GM23338 (cell line): ENCODE data around the gene STX4. TPM values are rescaled to one million over a fixed set of nuclear protein-coding genes. Genes with fewer than 3 reads are reported as not detected.

Experiments
- ATAC-seq: fragments of 200-7000 bp; cut with Tn5 transposase; 3 replicates; pipeline ENCODE4 v1.9.1; 2020
- DNase-seq: peaks from one replicate; pipeline ENCODE4 v3.0.0-alpha.2; 2015; ENCODE audit warnings: low spot score
- H2AFZ ChIP-seq: fragments of 200-600 bp; sonication (generic); 2 replicates; pipeline ENCODE4 v1.8.0; 2016; ENCODE audit warnings: antibody characterized with exemption, mild to moderate bottlenecking, moderate library complexity
- H3F3A ChIP-seq: fragments of 200-600 bp; sonication (generic); replicated peaks from 2 replicates; pipeline ENCODE4 v1.8.0; 2017; ENCODE audit warnings: antibody characterized with exemption, mixed run types, low read depth
- H3K27ac ChIP-seq: fragments of 200-600 bp; sonication (generic); 2 replicates; pipeline ENCODE4 v1.6.1; 2016; ENCODE audit warnings: low read depth
- H3K27me3 ChIP-seq: fragments of 200-600 bp; sonication (generic); 2 replicates; pipeline ENCODE4 v1.8.0; 2016; ENCODE audit warnings: mild to moderate bottlenecking, mixed run types, moderate library complexity; ENCODE audit not compliant: insufficient read depth
- H3K36me3 ChIP-seq: fragments of 200-600 bp; sonication (generic); 2 replicates; pipeline ENCODE4 v1.8.0; 2016; ENCODE audit warnings: mild to moderate bottlenecking; ENCODE audit not compliant: insufficient read depth
- H3K4me1 ChIP-seq: fragments of 200-600 bp; sonication (generic); 2 replicates; pipeline ENCODE4 v1.8.0; 2016; ENCODE audit warnings: mild to moderate bottlenecking, moderate library complexity; ENCODE audit not compliant: insufficient read depth
- H3K4me2 ChIP-seq: fragments of 200-600 bp; sonication (generic); 2 replicates; pipeline ENCODE4 v1.7.1; 2017; ENCODE audit warnings: mixed run types
- H3K4me3 ChIP-seq: fragments of 200-600 bp; sonication (generic); 2 replicates; pipeline ENCODE4 v1.6.1; 2016; ENCODE audit warnings: mixed run types
- H3K79me2 ChIP-seq: fragments of 200-600 bp; sonication (generic); replicated peaks from 2 replicates; pipeline ENCODE4 v1.8.0; 2017; ENCODE audit warnings: mild to moderate bottlenecking; ENCODE audit not compliant: insufficient read depth
- H3K9me2 ChIP-seq: fragments of 200-600 bp; sonication (generic); 2 replicates; pipeline ENCODE4 v1.8.0; 2017; ENCODE audit not compliant: insufficient read depth
- H4K20me1 ChIP-seq: fragments of 200-600 bp; sonication (generic); replicated peaks from 2 replicates; pipeline ENCODE4 v1.8.0; 2017; ENCODE audit warnings: mild to moderate bottlenecking; ENCODE audit not compliant: insufficient read depth
- H3K27ac Mint-ChIP-seq: 2 replicates; pipeline ENCODE4 v1.8.0; 2020; ENCODE audit warnings: inconsistent platforms, mild to moderate bottlenecking, moderate library complexity, mixed read lengths
- H3K27me3 Mint-ChIP-seq: 3 replicates; pipeline ENCODE4 v1.8.0; 2022; ENCODE audit warnings: low read depth, mild to moderate bottlenecking, moderate library complexity, mixed read lengths, inconsistent platforms; ENCODE audit not compliant: insufficient read depth, poor library complexity
- H3K36me3 Mint-ChIP-seq: 3 replicates; pipeline ENCODE4 v1.8.0; 2021; ENCODE audit warnings: low read depth, mild to moderate bottlenecking, inconsistent platforms, moderate library complexity, mixed read lengths
- H3K4me1 Mint-ChIP-seq: 3 replicates; pipeline ENCODE4 v1.8.0; 2020; ENCODE audit warnings: mild to moderate bottlenecking, inconsistent platforms, mixed read lengths
- H3K4me3 Mint-ChIP-seq: 3 replicates; pipeline ENCODE4 v1.8.0; 2021; ENCODE audit warnings: moderate library complexity, mild to moderate bottlenecking, inconsistent platforms, mixed read lengths
- H3K9me3 Mint-ChIP-seq: 3 replicates; pipeline ENCODE4 v1.8.0; 2020; ENCODE audit warnings: moderate library complexity, mild to moderate bottlenecking, inconsistent platforms, mixed read lengths
- CREB1 ChIP-seq: fragments of 250-450 bp; sonication (Bioruptor Pico); IDR thresholded peaks from 2 replicates; pipeline ENCODE4 v1.5.0; 2020; ENCODE audit warnings: low read depth, mild to moderate bottlenecking, moderate library complexity
- CTCF ChIP-seq, 2 experiments: fragments of 200-600 bp in 1 of 2; sonication (generic) in 1 of 2; conservative IDR thresholded peaks; 2 replicates each; pipeline versions ENCODE4 v1.5.1 to v1.6.1; 2016 to 2017; ENCODE audit warnings: antibody characterized with exemption in 2 of 2, low read depth in 2 of 2, mild to moderate bottlenecking in 2 of 2, moderate library complexity in 1 of 2
- EZH2 ChIP-seq: fragments of 200-600 bp; sonication (generic); IDR thresholded peaks from one replicate; pipeline ENCODE4 v1.8.0; 2017; ENCODE audit warnings: antibody characterized with exemption, mild to moderate bottlenecking, low read depth; ENCODE audit not compliant: unreplicated experiment
- EZH2phosphoT487 ChIP-seq: fragments of 200-600 bp; sonication (generic); IDR thresholded peaks from one replicate; pipeline ENCODE4 v1.8.1; 2018; ENCODE audit warnings: antibody characterized with exemption; ENCODE audit not compliant: unreplicated experiment
- JUNB ChIP-seq: IDR thresholded peaks from one replicate; pipeline ENCODE4 v1.6.1; 2016; ENCODE audit warnings: antibody characterized with exemption; ENCODE audit not compliant: unreplicated experiment
- NANOG ChIP-seq: IDR thresholded peaks from 2 replicates; pipeline ENCODE4 v1.6.1; 2016; ENCODE audit warnings: antibody characterized with exemption, borderline replicate concordance
- POLR2AphosphoS5 ChIP-seq: IDR thresholded peaks from 2 replicates; pipeline ENCODE4 v1.6.1; 2016; ENCODE audit warnings: antibody characterized with exemption, low read depth
- STAT1 ChIP-seq: IDR thresholded peaks from one replicate; pipeline ENCODE4 v1.6.1; 2016; ENCODE audit warnings: antibody characterized with exemption; ENCODE audit not compliant: unreplicated experiment
- ZNF114 ChIP-seq: fragments of 250-450 bp; sonication (Bioruptor Pico); IDR thresholded peaks from 2 replicates; pipeline ENCODE4 v1.5.0; 2020; ENCODE audit warnings: mild to moderate bottlenecking, moderate library complexity
- ZNF331 ChIP-seq: fragments of 250-450 bp; sonication (Bioruptor Pico); IDR thresholded peaks from 2 replicates; pipeline ENCODE4 v1.5.0; 2020; ENCODE audit warnings: low read depth, mild to moderate bottlenecking, moderate library complexity
- polyA plus RNA-seq: library from polyadenylated mRNA; unstranded; fragments of >200 nt; fragmentation: Nextera tagmentation; extraction: Ambion mirVana; gene quantifications from 2 replicates; pipeline ENCODE4 v1.2.1, GENCODE V29; 2016
- total RNA-seq: library from RNA; depleted of rRNA; stranded (reverse); fragments of >200 nt; shearing (Covaris generic); gene quantifications from 2 replicates; pipeline ENCODE4 v1.2.3, GENCODE V29; 2014
- TF ChIP-seq, protein P1 (sequence below): fragments of 250-450 bp; sonication (Bioruptor Pico); IDR thresholded peaks from 2 replicates; pipeline ENCODE4 v1.5.0; 2020; ENCODE audit warnings: mild to moderate bottlenecking, moderate library complexity
- TF ChIP-seq, protein P2 (sequence below): IDR thresholded peaks from 2 replicates; pipeline ENCODE4 v1.6.1; 2016; ENCODE audit warnings: antibody characterized with exemption
- TF ChIP-seq, protein P3 (sequence below): IDR thresholded peaks from one replicate; pipeline ENCODE4 v1.6.1; 2018; ENCODE audit warnings: antibody characterized with exemption; ENCODE audit not compliant: unreplicated experiment

The STX4 gene
- total and polyA plus RNA-seq, 2 experiments from 2014 or later: 13.0 to 39.3 TPM

- H3K27ac Mint-ChIP-seq: no peak overlapping the region
- H3K4me2 ChIP-seq: peak overlapping the region; percentile 94
Observed at GRCh38 chr16:30995927-30996323, 37.4 kb upstream of the STX4 start.

More at GRCh38 chr16:30995927-30996323, 37.4 kb upstream of the STX4 start:
- Histone ChIP-seq H3K27me3 (no peaks in the 10 kb centered on the region), H3K36me3 (no peaks in the 10 kb centered on the region), H3K79me2 (no peaks in the 10 kb centered on the region), H3F3A (peaks cover 13% of the 10 kb centered on the region; the same call in 1 of the 2 replicates), H2AFZ (no peak overlapping the region), H4K20me1 (no peaks in the 10 kb centered on the region), H3K4me3 (peak overlapping the region; percentile 75), H3K4me1 (peaks cover 22% of the 10 kb centered on the region), H3K9me2 (no peaks in the 10 kb centered on the region), H3K27ac (peak overlapping the region; percentile 86; the same call in 1 of the 2 replicates)
- TF ChIP-seq NANOG: no peak
- TF ChIP-seq STAT1: no peak
- TF ChIP-seq, protein P1, sequence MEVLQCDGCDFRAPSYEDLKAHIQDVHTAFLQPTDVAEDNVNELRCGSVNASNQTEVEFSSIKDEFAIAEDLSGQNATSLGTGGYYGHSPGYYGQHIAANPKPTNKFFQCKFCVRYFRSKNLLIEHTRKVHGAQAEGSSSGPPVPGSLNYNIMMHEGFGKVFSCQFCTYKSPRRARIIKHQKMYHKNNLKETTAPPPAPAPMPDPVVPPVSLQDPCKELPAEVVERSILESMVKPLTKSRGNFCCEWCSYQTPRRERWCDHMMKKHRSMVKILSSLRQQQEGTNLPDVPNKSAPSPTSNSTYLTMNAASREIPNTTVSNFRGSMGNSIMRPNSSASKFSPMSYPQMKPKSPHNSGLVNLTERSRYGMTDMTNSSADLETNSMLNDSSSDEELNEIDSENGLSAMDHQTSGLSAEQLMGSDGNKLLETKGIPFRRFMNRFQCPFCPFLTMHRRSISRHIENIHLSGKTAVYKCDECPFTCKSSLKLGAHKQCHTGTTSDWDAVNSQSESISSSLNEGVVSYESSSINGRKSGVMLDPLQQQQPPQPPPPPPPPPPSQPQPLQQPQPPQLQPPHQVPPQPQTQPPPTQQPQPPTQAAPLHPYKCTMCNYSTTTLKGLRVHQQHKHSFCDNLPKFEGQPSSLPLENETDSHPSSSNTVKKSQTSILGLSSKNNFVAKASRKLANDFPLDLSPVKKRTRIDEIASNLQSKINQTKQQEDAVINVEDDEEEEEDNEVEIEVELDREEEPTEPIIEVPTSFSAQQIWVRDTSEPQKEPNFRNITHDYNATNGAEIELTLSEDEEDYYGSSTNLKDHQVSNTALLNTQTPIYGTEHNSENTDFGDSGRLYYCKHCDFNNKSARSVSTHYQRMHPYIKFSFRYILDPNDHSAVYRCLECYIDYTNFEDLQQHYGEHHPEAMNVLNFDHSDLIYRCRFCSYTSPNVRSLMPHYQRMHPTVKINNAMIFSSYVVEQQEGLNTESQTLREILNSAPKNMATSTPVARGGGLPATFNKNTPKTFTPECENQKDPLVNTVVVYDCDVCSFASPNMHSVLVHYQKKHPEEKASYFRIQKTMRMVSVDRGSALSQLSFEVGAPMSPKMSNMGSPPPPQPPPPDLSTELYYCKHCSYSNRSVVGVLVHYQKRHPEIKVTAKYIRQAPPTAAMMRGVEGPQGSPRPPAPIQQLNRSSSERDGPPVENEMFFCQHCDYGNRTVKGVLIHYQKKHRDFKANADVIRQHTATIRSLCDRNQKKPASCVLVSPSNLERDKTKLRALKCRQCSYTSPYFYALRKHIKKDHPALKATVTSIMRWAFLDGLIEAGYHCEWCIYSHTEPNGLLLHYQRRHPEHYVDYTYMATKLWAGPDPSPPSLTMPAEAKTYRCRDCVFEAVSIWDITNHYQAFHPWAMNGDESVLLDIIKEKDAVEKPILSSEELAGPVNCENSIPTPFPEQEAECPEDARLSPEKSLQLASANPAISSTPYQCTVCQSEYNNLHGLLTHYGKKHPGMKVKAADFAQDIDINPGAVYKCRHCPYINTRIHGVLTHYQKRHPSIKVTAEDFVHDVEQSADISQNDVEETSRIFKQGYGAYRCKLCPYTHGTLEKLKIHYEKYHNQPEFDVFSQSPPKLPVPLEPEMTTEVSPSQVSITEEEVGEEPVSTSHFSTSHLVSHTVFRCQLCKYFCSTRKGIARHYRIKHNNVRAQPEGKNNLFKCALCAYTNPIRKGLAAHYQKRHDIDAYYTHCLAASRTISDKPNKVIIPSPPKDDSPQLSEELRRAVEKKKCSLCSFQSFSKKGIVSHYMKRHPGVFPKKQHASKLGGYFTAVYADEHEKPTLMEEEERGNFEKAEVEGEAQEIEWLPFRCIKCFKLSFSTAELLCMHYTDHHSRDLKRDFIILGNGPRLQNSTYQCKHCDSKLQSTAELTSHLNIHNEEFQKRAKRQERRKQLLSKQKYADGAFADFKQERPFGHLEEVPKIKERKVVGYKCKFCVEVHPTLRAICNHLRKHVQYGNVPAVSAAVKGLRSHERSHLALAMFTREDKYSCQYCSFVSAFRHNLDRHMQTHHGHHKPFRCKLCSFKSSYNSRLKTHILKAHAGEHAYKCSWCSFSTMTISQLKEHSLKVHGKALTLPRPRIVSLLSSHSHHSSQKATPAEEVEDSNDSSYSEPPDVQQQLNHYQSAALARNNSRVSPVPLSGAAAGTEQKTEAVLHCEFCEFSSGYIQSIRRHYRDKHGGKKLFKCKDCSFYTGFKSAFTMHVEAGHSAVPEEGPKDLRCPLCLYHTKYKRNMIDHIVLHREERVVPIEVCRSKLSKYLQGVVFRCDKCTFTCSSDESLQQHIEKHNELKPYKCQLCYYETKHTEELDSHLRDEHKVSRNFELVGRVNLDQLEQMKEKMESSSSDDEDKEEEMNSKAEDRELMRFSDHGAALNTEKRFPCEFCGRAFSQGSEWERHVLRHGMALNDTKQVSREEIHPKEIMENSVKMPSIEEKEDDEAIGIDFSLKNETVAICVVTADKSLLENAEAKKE (CRISPR knock-in tag): no peak
- no peak for TF ChIP-seq CREB1 (CRISPR knock-in tag)
- no peak for TF ChIP-seq JUNB
- no peak for TF ChIP-seq EZH2
- TF ChIP-seq EZH2phosphoT487: no peak
- TF ChIP-seq POLR2AphosphoS5: no peak
- TF ChIP-seq CTCF (conservative IDR thresholded peaks at IDR 0.05; ENCODE audit: low read depth in 2 of 2): no peak
- TF ChIP-seq, protein P2, sequence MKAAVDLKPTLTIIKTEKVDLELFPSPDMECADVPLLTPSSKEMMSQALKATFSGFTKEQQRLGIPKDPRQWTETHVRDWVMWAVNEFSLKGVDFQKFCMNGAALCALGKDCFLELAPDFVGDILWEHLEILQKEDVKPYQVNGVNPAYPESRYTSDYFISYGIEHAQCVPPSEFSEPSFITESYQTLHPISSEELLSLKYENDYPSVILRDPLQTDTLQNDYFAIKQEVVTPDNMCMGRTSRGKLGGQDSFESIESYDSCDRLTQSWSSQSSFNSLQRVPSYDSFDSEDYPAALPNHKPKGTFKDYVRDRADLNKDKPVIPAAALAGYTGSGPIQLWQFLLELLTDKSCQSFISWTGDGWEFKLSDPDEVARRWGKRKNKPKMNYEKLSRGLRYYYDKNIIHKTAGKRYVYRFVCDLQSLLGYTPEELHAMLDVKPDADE: no peak
- no peak for TF ChIP-seq ZNF114 (CRISPR knock-in tag)
- TF ChIP-seq, protein P3, sequence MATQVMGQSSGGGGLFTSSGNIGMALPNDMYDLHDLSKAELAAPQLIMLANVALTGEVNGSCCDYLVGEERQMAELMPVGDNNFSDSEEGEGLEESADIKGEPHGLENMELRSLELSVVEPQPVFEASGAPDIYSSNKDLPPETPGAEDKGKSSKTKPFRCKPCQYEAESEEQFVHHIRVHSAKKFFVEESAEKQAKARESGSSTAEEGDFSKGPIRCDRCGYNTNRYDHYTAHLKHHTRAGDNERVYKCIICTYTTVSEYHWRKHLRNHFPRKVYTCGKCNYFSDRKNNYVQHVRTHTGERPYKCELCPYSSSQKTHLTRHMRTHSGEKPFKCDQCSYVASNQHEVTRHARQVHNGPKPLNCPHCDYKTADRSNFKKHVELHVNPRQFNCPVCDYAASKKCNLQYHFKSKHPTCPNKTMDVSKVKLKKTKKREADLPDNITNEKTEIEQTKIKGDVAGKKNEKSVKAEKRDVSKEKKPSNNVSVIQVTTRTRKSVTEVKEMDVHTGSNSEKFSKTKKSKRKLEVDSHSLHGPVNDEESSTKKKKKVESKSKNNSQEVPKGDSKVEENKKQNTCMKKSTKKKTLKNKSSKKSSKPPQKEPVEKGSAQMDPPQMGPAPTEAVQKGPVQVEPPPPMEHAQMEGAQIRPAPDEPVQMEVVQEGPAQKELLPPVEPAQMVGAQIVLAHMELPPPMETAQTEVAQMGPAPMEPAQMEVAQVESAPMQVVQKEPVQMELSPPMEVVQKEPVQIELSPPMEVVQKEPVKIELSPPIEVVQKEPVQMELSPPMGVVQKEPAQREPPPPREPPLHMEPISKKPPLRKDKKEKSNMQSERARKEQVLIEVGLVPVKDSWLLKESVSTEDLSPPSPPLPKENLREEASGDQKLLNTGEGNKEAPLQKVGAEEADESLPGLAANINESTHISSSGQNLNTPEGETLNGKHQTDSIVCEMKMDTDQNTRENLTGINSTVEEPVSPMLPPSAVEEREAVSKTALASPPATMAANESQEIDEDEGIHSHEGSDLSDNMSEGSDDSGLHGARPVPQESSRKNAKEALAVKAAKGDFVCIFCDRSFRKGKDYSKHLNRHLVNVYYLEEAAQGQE: no peak
- TF ChIP-seq ZNF331: no peak
- Mint-ChIP-seq H3K27me3 (peaks cover 22% of the 10 kb centered on the region), H3K4me3 (peak overlapping the region; percentile 86), H3K36me3 (no peaks in the 10 kb centered on the region), H3K4me1 (peaks cover 19% of the 10 kb centered on the region), H3K9me3 (no peaks in the 10 kb centered on the region)
- ATAC-seq (no peak), DNase-seq (no peak)
